ENCODE measurements around the gene TAF11. TPM values are rescaled to one million over a fixed set of nuclear protein-coding genes. Genes with fewer than 3 reads are reported as not detected.

Gene TAF11
- total RNA-seq, 4 donors from 2014 or later = 12.8 to 24.8 (median 19.8) TPM

DNA sequence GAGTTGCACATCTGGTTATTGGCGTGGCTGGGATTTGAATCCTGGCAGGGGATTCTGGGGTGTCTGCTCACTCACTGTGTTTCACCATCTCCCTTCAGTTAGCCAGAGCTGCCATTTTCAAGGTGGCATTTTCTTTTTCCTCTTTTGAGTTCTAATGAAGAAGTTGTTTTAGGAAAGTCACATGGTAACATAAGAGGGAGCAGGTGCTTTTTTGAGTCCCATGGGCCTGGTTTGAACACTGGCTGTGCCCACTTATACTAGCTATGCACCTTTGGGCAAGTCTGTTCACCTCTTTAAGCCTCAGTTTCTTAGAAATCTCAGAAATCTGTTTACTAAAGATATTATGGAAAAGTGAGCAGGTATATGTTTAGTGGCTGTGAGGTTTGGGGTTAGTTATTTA, 40.9 kb upstream of the TAF11 start:
- Histone ChIP-seq H3K9me3 (no peaks in the 10 kb centered on the region), H3K36me3 (no peaks in the 10 kb centered on the region), H3K27me3 (no peaks in the 10 kb centered on the region), H3K27ac (no peak overlapping the region), H3K4me3 (no peak overlapping the region), H3K4me1 (no peaks in the 10 kb centered on the region)
- DNase-seq = no peak
- intact Hi-C loops (cut with DNase I; ENCODE audit: low total_unique reads) = no loop called here
- TF ChIP-seq POLR2A (IDR thresholded peaks at IDR 0.05) = no peak
- TF ChIP-seq, protein P1, sequence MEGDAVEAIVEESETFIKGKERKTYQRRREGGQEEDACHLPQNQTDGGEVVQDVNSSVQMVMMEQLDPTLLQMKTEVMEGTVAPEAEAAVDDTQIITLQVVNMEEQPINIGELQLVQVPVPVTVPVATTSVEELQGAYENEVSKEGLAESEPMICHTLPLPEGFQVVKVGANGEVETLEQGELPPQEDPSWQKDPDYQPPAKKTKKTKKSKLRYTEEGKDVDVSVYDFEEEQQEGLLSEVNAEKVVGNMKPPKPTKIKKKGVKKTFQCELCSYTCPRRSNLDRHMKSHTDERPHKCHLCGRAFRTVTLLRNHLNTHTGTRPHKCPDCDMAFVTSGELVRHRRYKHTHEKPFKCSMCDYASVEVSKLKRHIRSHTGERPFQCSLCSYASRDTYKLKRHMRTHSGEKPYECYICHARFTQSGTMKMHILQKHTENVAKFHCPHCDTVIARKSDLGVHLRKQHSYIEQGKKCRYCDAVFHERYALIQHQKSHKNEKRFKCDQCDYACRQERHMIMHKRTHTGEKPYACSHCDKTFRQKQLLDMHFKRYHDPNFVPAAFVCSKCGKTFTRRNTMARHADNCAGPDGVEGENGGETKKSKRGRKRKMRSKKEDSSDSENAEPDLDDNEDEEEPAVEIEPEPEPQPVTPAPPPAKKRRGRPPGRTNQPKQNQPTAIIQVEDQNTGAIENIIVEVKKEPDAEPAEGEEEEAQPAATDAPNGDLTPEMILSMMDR (IDR thresholded peaks at IDR 0.05) = no peak

GRCh38 chr6:34928220-34928619, 40.4 kb upstream of the TAF11 start:
- H3K9me3 ChIP-seq = no peaks in the 10 kb centered on the region
- no peak overlapping the region for H3K27ac ChIP-seq
- intact Hi-C loops (cut with DNase I; ENCODE audit: low total_unique reads) = no loop called here

DNA sequence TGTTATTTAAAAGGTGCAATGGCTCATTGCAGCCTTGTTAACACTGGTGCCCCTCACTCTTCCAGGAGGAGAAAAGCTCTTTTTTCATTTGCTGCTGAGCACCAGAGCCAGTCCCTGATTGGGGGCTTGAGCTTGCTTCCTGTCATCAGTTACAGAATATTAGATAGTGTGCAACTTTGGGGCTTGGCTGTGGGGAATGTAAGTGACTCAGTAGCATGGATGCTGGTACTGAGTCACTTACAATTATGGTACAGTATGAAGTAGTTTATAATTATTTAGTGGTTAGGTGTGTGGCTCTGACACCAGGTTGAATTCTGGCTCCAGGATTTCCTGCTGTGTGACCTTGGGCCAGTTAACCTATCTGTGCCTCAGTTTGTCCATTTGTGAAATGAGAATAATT, 38.8 kb upstream of the TAF11 start:
- no peaks in the 10 kb centered on the region for H3K9me3 ChIP-seq
- no peaks in the 10 kb centered on the region for H3K36me3 ChIP-seq
- intact Hi-C loops (cut with DNase I; ENCODE audit: low total_unique reads) = no loop called here
- no peak overlapping the region for H3K4me3 ChIP-seq
- H3K27ac ChIP-seq = no peak overlapping the region
- H3K27me3 ChIP-seq = no peaks in the 10 kb centered on the region
- no peak for DNase-seq
- TF ChIP-seq, protein P1 (IDR thresholded peaks at IDR 0.05) = no peak
- TF ChIP-seq POLR2A (IDR thresholded peaks at IDR 0.05) = no peak
- no peaks in the 10 kb centered on the region for H3K4me1 ChIP-seq

More at GRCh38 chr6:34928220-34928619, 40.4 kb upstream of the TAF11 start:
- H3K27me3 ChIP-seq = no peaks in the 10 kb centered on the region
- TF ChIP-seq, protein P1 (IDR thresholded peaks at IDR 0.05) = no peak
- TF ChIP-seq POLR2A (IDR thresholded peaks at IDR 0.05) = no peak
- H3K4me3 ChIP-seq = no peak overlapping the region
- no peaks in the 10 kb centered on the region for H3K36me3 ChIP-seq
- DNase-seq = no peak
- H3K4me1 ChIP-seq = no peaks in the 10 kb centered on the region

GRCh38 chr6:34924831-34925625, 37.2 kb upstream of the TAF11 start:
- Histone ChIP-seq H3K27ac (no peak overlapping the region), H3K9me3 (no peaks in the 10 kb centered on the region), H3K4me3 (no peak overlapping the region), H3K4me1 (no peaks in the 10 kb centered on the region), H3K36me3 (no peaks in the 10 kb centered on the region), H3K27me3 (no peaks in the 10 kb centered on the region)
- TF ChIP-seq, protein P1 (IDR thresholded peaks at IDR 0.05) = no peak
- no peak for TF ChIP-seq POLR2A (IDR thresholded peaks at IDR 0.05)
- intact Hi-C loops (cut with DNase I; ENCODE audit: low total_unique reads) = no loop called here
- no peak for DNase-seq

DNA sequence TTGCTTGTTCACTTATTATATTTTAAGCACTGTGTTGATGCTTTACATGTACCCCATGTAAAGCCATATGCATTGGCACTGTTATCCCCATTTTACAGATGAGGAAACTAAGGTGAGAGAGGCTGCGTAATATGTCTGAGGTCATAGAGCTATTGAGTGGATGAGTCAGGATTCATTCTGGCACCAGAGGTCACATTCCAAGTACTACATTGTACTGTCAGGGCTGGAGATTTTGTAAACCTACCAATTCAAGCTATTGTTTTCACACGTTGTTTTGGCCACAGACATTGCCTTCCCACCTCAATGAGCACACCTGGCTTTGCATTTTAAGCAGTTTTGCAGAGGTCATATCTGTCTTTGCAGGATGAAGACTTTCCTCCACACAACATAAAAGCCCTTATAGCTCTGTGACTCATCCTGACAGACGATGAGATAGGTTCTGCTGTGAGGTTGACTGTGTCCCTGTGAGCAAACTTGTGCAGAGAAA, 34.4 kb upstream of the TAF11 start:
- intact Hi-C loops (cut with DNase I; ENCODE audit: low total_unique reads) = no loop called here
- no peak overlapping the region for H3K27ac ChIP-seq
- no peaks in the 10 kb centered on the region for H3K27me3 ChIP-seq

More for the DNA sequence above, 34.4 kb upstream of the TAF11 start:
- H3K4me1 ChIP-seq = no peaks in the 10 kb centered on the region
- no peaks in the 10 kb centered on the region for H3K36me3 ChIP-seq
- no peaks in the 10 kb centered on the region for H3K9me3 ChIP-seq
- no peak overlapping the region for H3K4me3 ChIP-seq
- TF ChIP-seq, protein P1 (IDR thresholded peaks at IDR 0.05) = no peak
- TF ChIP-seq POLR2A (IDR thresholded peaks at IDR 0.05) = no peak
- no peak for DNase-seq
